GM12874 (cell line): ENCODE results near the gene ZSWIM6.

ENCODE experiments used
- TF ChIP-seq, protein P1 (sequence below): IDR thresholded peaks from 2 replicates; pipeline ENCODE4 v1.5.1; 2011; ENCODE audit warnings: low read depth, mild to moderate bottlenecking, control low read depth, low read length, moderate library complexity; ENCODE audit not compliant: insufficient read depth

ZSWIM6 gene

GRCh38 chr5:61467766-61468482 lies 135.9 kb downstream of the ZSWIM6 start:
- TF ChIP-seq, protein P1, sequence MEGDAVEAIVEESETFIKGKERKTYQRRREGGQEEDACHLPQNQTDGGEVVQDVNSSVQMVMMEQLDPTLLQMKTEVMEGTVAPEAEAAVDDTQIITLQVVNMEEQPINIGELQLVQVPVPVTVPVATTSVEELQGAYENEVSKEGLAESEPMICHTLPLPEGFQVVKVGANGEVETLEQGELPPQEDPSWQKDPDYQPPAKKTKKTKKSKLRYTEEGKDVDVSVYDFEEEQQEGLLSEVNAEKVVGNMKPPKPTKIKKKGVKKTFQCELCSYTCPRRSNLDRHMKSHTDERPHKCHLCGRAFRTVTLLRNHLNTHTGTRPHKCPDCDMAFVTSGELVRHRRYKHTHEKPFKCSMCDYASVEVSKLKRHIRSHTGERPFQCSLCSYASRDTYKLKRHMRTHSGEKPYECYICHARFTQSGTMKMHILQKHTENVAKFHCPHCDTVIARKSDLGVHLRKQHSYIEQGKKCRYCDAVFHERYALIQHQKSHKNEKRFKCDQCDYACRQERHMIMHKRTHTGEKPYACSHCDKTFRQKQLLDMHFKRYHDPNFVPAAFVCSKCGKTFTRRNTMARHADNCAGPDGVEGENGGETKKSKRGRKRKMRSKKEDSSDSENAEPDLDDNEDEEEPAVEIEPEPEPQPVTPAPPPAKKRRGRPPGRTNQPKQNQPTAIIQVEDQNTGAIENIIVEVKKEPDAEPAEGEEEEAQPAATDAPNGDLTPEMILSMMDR = no peak

DNA sequence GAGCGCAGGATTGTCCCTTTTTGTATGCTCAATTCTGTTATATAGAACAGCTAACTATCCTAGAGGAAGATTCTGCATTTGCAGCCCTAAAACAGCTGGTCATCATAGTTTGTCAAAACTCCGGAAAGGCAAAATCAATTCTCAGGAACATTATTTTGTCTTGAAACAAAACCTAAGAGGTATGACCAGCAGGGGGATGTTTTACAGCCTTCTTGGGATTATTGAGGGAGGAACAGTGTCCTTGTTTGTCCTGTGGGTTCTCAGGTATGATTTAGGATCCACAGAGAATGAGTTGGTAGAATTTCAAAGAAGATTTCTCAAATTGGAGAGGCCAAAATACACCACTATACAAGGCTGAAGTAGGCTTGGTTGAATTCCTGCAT lies 136.4 kb downstream of the ZSWIM6 start:
- TF ChIP-seq, protein P1 = no peak

GRCh38 chr5:61471352-61471751 lies 139.3 kb downstream of the ZSWIM6 start:
- TF ChIP-seq, protein P1 = no peak

GRCh38 chr5:61472172-61472958 lies 140.3 kb downstream of the ZSWIM6 start:
- TF ChIP-seq, protein P1 = no peak

DNA sequence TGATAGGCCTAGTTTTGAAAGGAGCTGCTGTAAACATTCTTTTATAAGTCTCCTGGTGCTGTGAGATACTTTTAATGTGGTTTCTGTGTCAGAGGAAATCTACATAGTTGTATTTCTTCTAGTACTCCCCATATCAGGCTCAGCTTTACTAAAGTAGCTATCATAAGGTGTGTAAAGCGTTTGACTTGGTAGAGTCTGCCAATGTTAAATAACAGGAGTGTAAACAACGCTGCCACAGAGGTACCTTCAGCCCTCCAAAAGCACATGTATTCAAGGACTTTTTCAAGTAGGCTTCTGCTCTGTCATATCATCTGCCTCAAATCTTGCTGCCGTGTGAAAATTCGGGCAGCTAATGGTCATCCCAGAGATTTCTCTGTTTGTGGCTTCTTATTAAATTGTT lies 142.7 kb downstream of the ZSWIM6 start:
- TF ChIP-seq, protein P1 = no peak

- TF ChIP-seq, protein P1 = no peak
Observed at GRCh38 chr5:61477788-61478187, 145.7 kb downstream of the ZSWIM6 start.

DNA sequence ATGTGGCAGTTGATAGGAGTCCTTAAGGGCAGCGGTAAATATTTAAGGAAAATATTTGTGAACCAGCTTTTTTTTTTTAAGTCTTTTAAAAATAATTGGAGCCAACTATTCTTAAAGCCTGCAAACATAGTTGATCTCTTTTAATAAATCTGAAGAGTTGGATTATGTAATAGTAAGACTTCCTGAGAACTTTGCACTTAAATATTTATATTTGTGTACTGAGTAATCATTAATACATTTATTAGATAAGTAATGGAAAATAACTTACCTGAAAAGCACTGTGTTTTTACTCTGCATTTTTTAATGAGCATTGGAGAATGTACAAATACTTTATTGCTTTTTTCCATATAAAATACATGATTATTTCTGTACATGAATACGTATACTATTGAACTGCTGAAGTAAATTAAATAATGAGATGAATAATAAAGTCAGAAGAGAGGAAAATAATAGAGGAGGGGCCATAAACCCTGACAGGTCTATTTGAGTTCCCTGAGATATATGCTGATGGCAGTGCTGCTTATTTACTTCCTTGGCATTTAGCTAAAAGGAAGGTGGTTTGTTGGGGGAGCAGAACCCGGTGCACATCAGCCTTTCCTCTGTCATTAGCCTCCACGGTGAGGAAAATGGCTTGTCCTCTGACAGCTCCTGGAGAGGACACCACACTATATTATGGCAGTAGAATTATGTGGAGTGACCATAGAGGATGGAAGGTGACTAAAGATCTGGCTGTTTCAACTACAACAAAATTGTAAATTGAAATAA lies 148.0 kb downstream of the ZSWIM6 start:
- TF ChIP-seq, protein P1 = no peak
